Measurements from ENCODE around the gene ADAMTS6. TPM values are rescaled to one million over a fixed set of nuclear protein-coding genes. Genes with fewer than 3 reads are reported as not detected.

The ADAMTS6 gene
- total and polyA plus RNA-seq, 2 of the 13 experiments (the other 11 are each of a cell fraction or from before 2014, with no cell fraction given) = 3.1 to 8.2 TPM

GRCh38 chr5:65478336-65478735 lies 3.4 kb downstream of the ADAMTS6 start:
- Histone ChIP-seq H3K36me3 (replicated peaks in 1 of 2; ENCODE audit: control insufficient read depth in 1 of 2, insufficient read depth in 2 of 2, low read length in 2 of 2) (no peaks in the 10 kb centered on the region), H3K4me1 (ENCODE audit: insufficient read depth, low read length) (peaks cover 13% of the 10 kb centered on the region), H3K79me2 (ENCODE audit: insufficient read depth, low read length) (no peaks in the 10 kb centered on the region), H3K4me2 (ENCODE audit: low read depth, low read length) (no peak overlapping the region), H2AFZ (ENCODE audit: low read length) (no peak overlapping the region), H3K9me3 (ENCODE audit: low read length) (no peaks in the 10 kb centered on the region), H3K27me3 (ENCODE audit: control insufficient read depth in 1 of 2, insufficient read depth in 2 of 2, low read length in 2 of 2) (no peaks in the 10 kb centered on the region; a peak in 1 of 5 replicates), H3K9ac (ENCODE audit: insufficient read depth, low read depth, low read length) (no peak overlapping the region), H3K27ac (ENCODE audit: extremely low read length, insufficient read depth, low read length) (no peak overlapping the region), H3K4me3 (replicated peaks in 1 of 3; ENCODE audit: insufficient read depth in 1 of 3, low read depth in 2 of 3, low read length in 3 of 3) (no peak overlapping the region), H4K20me1 (ENCODE audit: insufficient read depth, low read length) (no peaks in the 10 kb centered on the region)
- in situ Hi-C loops (cut with HindIII; ENCODE audit: extremely low pct_ligation_motif_present, low pct_unique_long_range_greater_than_20kb) (loop anchor here (25.0 kb wide), 2 partner anchors 516 to 841 kb away; no protein-coding TSS in a partner anchor), intact Hi-C loops (cut with micrococcal nuclease; ENCODE audit: unreplicated experiment) (no loop called here)
- no peak for ATAC-seq
- WGBS (ENCODE audit: low lambda C conversion rate) = 92% methylated on average over 1 of the region's 1 CpG
- BruUV-seq (replicated peaks) = no TSS peak
- no peak for DNase-seq (ENCODE audit: low spot score)
- no peak for FAIRE-seq
- ChIA-PET POLR2A (no interaction called here), CTCF (ENCODE audit: low intra/inter-chr PET ratio, low total read pairs) (no interaction called here)
- no peak for TF ChIP-seq GMEB1 (CRISPR knock-in tag; IDR thresholded peaks at IDR 0.05; ENCODE audit: borderline replicate concordance)

GRCh38 chr5:65475895-65476294 lies 5.8 kb downstream of the ADAMTS6 start:
- no peaks in the 10 kb centered on the region for H3K9me3 ChIP-seq (ENCODE audit: low read length)
- DNase-seq (ENCODE audit: low spot score) (no peak), ATAC-seq (no peak), FAIRE-seq (no peak)
- H3K4me1 ChIP-seq (ENCODE audit: insufficient read depth, low read length) = peaks cover 9% of the 10 kb centered on the region
- intact Hi-C loops (cut with micrococcal nuclease; ENCODE audit: unreplicated experiment) (no loop called here), in situ Hi-C loops (cut with HindIII; ENCODE audit: extremely low pct_ligation_motif_present, low pct_unique_long_range_greater_than_20kb) (loop anchor here (25.0 kb wide), 2 partner anchors 514 to 839 kb away; no protein-coding TSS in a partner anchor)
- no peaks in the 10 kb centered on the region for H3K36me3 ChIP-seq (replicated peaks in 1 of 2; ENCODE audit: control insufficient read depth in 1 of 2, insufficient read depth in 2 of 2, low read length in 2 of 2)
- ChIA-PET CTCF (ENCODE audit: low intra/inter-chr PET ratio, low total read pairs) (no interaction called here), POLR2A (no interaction called here)
- H3K79me2 ChIP-seq (ENCODE audit: insufficient read depth, low read length) = no peaks in the 10 kb centered on the region
- no peak overlapping the region for H3K4me3 ChIP-seq (replicated peaks in 1 of 3; ENCODE audit: insufficient read depth in 1 of 3, low read depth in 2 of 3, low read length in 3 of 3)
- H3K27me3 ChIP-seq (ENCODE audit: control insufficient read depth in 1 of 2, insufficient read depth in 2 of 2, low read length in 2 of 2) = no peaks in the 10 kb centered on the region; a peak in 1 of 5 replicates
- no peak overlapping the region for H2AFZ ChIP-seq (ENCODE audit: low read length)
- H3K4me2 ChIP-seq (ENCODE audit: low read depth, low read length) = no peak overlapping the region
- H4K20me1 ChIP-seq (ENCODE audit: insufficient read depth, low read length) = no peaks in the 10 kb centered on the region
- no TSS peak for BruUV-seq (replicated peaks)
- H3K27ac ChIP-seq (ENCODE audit: extremely low read length, insufficient read depth, low read length) = no peak overlapping the region
- WGBS (ENCODE audit: low lambda C conversion rate) = 70% methylated on average over 1 of the region's 1 CpG
- no peak overlapping the region for H3K9ac ChIP-seq (ENCODE audit: insufficient read depth, low read depth, low read length)
- TF ChIP-seq MED1 (CRISPR knock-in tag; IDR thresholded peaks at IDR 0.05) (no peak), KLF12 (CRISPR knock-in tag; IDR thresholded peaks at IDR 0.05; ENCODE audit: borderline replicate concordance) (no peak), FOXP4 (CRISPR knock-in tag; IDR thresholded peaks at IDR 0.05) (no peak), ZNF138 (CRISPR knock-in tag; IDR thresholded peaks at IDR 0.05; ENCODE audit: low read depth) (no peak), TRIM22 (IDR thresholded peaks at IDR 0.05) (no peak), NKX3-1 (CRISPR knock-in tag; IDR thresholded peaks at IDR 0.05) (no peak), USF2 (IDR thresholded peaks at IDR 0.05; ENCODE audit: low read depth, low read length) (no peak), USF2 (CRISPR knock-in tag; IDR thresholded peaks at IDR 0.05; ENCODE audit: borderline replicate concordance) (no peak)
